B cell (primary cell): ENCODE measurements around the gene MROH7. TPM values are rescaled to one million over a fixed set of nuclear protein-coding genes. Genes with fewer than 3 reads are reported as not detected.

Source experiments
- ATAC-seq: fragments of 200-7000 bp; cut with Tn5 transposase; one replicate; pipeline ENCODE4 v1.10.0; 2021; ENCODE audit warnings: low read depth, mild to moderate bottlenecking, moderate number of reproducible peaks, moderate library complexity
- CTCF ChIA-PET: fragments of 350-600 bp; sonication (Branson Sonifier 250); formaldehyde crosslinking; loops from one replicate; lab custom pipeline; 2021; ENCODE audit warnings: antibody characterized with exemption, inconsistent platforms; lab: Charles Lee
- POLR2A ChIA-PET: fragments of 350-600 bp; sonication (Branson Sonifier 250); formaldehyde crosslinking; loops from one replicate; lab custom pipeline; 2021; ENCODE audit warnings: antibody characterized with exemption; lab: Charles Lee
- DNase-seq: peaks from one replicate; pipeline ENCODE4 v3.0.0; 2013
- H2AFZ ChIP-seq: 2 replicates; pipeline ENCODE4 v1.6.1; 2012; ENCODE audit warnings: mild to moderate bottlenecking, low read depth, low read length; ENCODE audit not compliant: insufficient read depth, poor library complexity, severe bottlenecking
- H3K27ac ChIP-seq, 2 donors: 1 replicate in 1 of 2; 2 replicates in 1 of 2; pipeline ENCODE4 v1.5.1; 2012 to 2013; ENCODE audit warnings: low read length in 2 of 2, mild to moderate bottlenecking in 2 of 2, moderate library complexity in 1 of 2
- H3K27me3 ChIP-seq, 4 experiments: fragments of 200-600 bp in 1 of 4; sonication (generic) in 1 of 4; replicated peaks in 1 of 4; 1 replicate in 2 of 4; 2 replicates in 2 of 4; pipeline versions ENCODE4 v1.6.1 to v1.7.0; 2013 to 2016; ENCODE audit warnings: low read length in 3 of 4, mild to moderate bottlenecking in 2 of 4, mixed read lengths in 1 of 4, moderate library complexity in 1 of 4; ENCODE audit not compliant: insufficient read depth in 4 of 4, control insufficient read depth in 3 of 4; ENCODE audit errors: control extremely low read depth in 1 of 4
- H3K36me3 ChIP-seq, 2 experiments: replicated peaks in 1 of 2; 1 replicate in 1 of 2; 2 replicates in 1 of 2; pipeline versions ENCODE4 v1.6.1 to v1.7.1; 2013; ENCODE audit warnings: low read length in 1 of 2; ENCODE audit not compliant: insufficient read depth in 2 of 2, control insufficient read depth in 1 of 2; ENCODE audit errors: control extremely low read depth in 1 of 2, extremely low read depth in 1 of 2
- H3K4me1 ChIP-seq, 2 donors: fragments of 200-600 bp in 1 of 2; sonication (generic) in 1 of 2; 1 replicate in 1 of 2; 2 replicates in 1 of 2; pipeline versions ENCODE4 v1.5.1 to v1.6.1; 2013 to 2017; ENCODE audit warnings: low read length in 2 of 2; ENCODE audit not compliant: control insufficient read depth in 2 of 2, insufficient read depth in 2 of 2
- H3K4me2 ChIP-seq: replicated peaks from 2 replicates; pipeline ENCODE3; 2012; ENCODE audit warnings: mild to moderate bottlenecking, low read depth, low read length; ENCODE audit not compliant: poor library complexity, severe bottlenecking
- H3K4me3 ChIP-seq, 5 experiments: fragments of 200-600 bp in 1 of 5; sonication (generic) in 1 of 5; 1 replicate in 3 of 5; 2 replicates in 2 of 5; pipeline versions ENCODE4 v1.5.1 to v1.7.0; 2011 to 2016; ENCODE audit warnings: low read length in 4 of 5, mild to moderate bottlenecking in 4 of 5, low read depth in 2 of 5, control low read depth in 1 of 5, moderate library complexity in 1 of 5; ENCODE audit not compliant: insufficient read depth in 1 of 5; ENCODE audit errors: control extremely low read depth in 1 of 5, extremely low read depth in 1 of 5
- H3K79me2 ChIP-seq: fragments of 200-600 bp; sonication (generic); one replicate; pipeline ENCODE4 v1.6.0; 2016; ENCODE audit warnings: low read length; ENCODE audit not compliant: control insufficient read depth, insufficient read depth
- H3K9ac ChIP-seq: fragments of 200-600 bp; sonication (generic); 2 replicates; pipeline ENCODE4 v1.6.1; 2017; ENCODE audit warnings: mild to moderate bottlenecking, low read length, moderate library complexity
- H3K9me3 ChIP-seq, 3 donors: one replicate each; pipeline versions ENCODE4 v1.6.1 to v1.7.1; 2013; ENCODE audit warnings: low read length in 2 of 3; ENCODE audit not compliant: control insufficient read depth in 2 of 3, insufficient read depth in 1 of 3; ENCODE audit errors: control extremely low read depth in 1 of 3
- H4K20me1 ChIP-seq: 2 replicates; pipeline ENCODE4 v1.6.0; 2012; ENCODE audit warnings: mild to moderate bottlenecking, low read length; ENCODE audit not compliant: insufficient read depth, control insufficient read depth, poor library complexity, severe bottlenecking
- H3K27ac Mint-ChIP-seq: one replicate; pipeline ENCODE4 v1.8.0; 2021; ENCODE audit warnings: mixed read lengths
- H3K27me3 Mint-ChIP-seq: one replicate; pipeline ENCODE4 v1.8.0; 2021; ENCODE audit warnings: mixed read lengths
- H3K4me1 Mint-ChIP-seq: one replicate; pipeline ENCODE4 v1.8.0; 2021; ENCODE audit warnings: mixed read lengths
- H3K4me3 Mint-ChIP-seq: one replicate; pipeline ENCODE4 v1.8.0; 2021; ENCODE audit warnings: mixed read lengths
- H3K9me3 Mint-ChIP-seq: one replicate; pipeline ENCODE4 v1.8.0; 2022; ENCODE audit warnings: mixed read lengths; ENCODE audit not compliant: insufficient read depth
- CTCF ChIP-seq: fragments of 200-600 bp; IDR thresholded peaks from one replicate; pipeline ENCODE4 v1.8.0; 2022; ENCODE audit warnings: antibody characterized with exemption, mild to moderate bottlenecking
- EZH2 ChIP-seq: IDR thresholded peaks from 2 replicates; pipeline ENCODE4 v1.6.1; 2012; ENCODE audit warnings: borderline replicate concordance, low read depth, mild to moderate bottlenecking, moderate library complexity, low read length; ENCODE audit not compliant: insufficient read depth, poor library complexity, severe bottlenecking
- WGBS: methylation state at CpG from one replicate; pipeline ENCODE4 v1.1.5; 2013; ENCODE audit warnings: missing lambda C conversion rate; ENCODE audit not compliant: insufficient coverage; 5-methylcytosine and 5-hydroxymethylcytosine counted together
- intact Hi-C: fragments of 100-400 bp; cut with micrococcal nuclease; formaldehyde crosslinking; loops from one replicate; pipeline ENCODE4 v1.10.0; 2022
- polyA plus RNA-seq: library from polyadenylated mRNA; depleted of rRNA; stranded (reverse); fragments of >200 nt; gene quantifications from 2 replicates; pipeline ENCODE4 v1.2.3, GENCODE V29; 2012
- total RNA-seq, 2 donors: library from RNA; stranded (reverse); fragments of 120-200 nt in 1 of 2; gene quantifications; 1 replicate in 1 of 2; 2 replicates in 1 of 2; pipeline versions ENCODE4 v1.2.3 to v1.2.4, GENCODE V29; 2013 to 2022

Gene MROH7
- total and polyA plus RNA-seq, 2 donors (not counting 1 experiment from before 2014, with no cell fraction given) = not detected

GRCh38 chr1:54602554-54602953, 39.0 kb upstream of the MROH7 start:
- no peaks in the 10 kb centered on the region for H3K79me2 ChIP-seq
- no peak overlapping the region for H2AFZ ChIP-seq
- peaks cover 6% of the 10 kb centered on the region for H3K4me1 Mint-ChIP-seq
- POLR2A ChIA-PET = no interaction called here
- H3K27me3 Mint-ChIP-seq = peaks cover 2% of the 10 kb centered on the region
- peaks cover 0 to under 1% (median 0%) of the 10 kb centered on the region in 4 experiments for H3K27me3 ChIP-seq
- no peak overlapping the region for H3K4me3 Mint-ChIP-seq
- H3K27ac ChIP-seq = no peak overlapping the region
- no peaks in the 10 kb centered on the region for H3K9me3 Mint-ChIP-seq
- intact Hi-C loops = no loop called here
- no peak overlapping the region for H3K4me3 ChIP-seq
- H3K27ac Mint-ChIP-seq = no peak overlapping the region
- ATAC-seq (no peak), DNase-seq (no peak)
- CTCF ChIA-PET = no interaction called here
- no peaks in the 10 kb centered on the region for H3K4me1 ChIP-seq
- TF ChIP-seq EZH2 = no peak
- no peak for TF ChIP-seq CTCF
- no peaks in the 10 kb centered on the region for H4K20me1 ChIP-seq
- WGBS = 91% methylated on average over 18 of the region's 18 CpGs
- no peaks in the 10 kb centered on the region for H3K9me3 ChIP-seq
- H3K4me2 ChIP-seq = no peak overlapping the region
- H3K9ac ChIP-seq = no peak overlapping the region
- no peaks in the 10 kb centered on the region for H3K36me3 ChIP-seq

- no peaks in the 10 kb centered on the region for H3K4me1 ChIP-seq
- POLR2A ChIA-PET = no interaction called here
- H3K4me1 Mint-ChIP-seq = peaks cover 6% of the 10 kb centered on the region
- no peak for TF ChIP-seq EZH2
- TF ChIP-seq CTCF = no peak
- no peak overlapping the region for H3K4me3 ChIP-seq
- no peak overlapping the region for H3K27ac Mint-ChIP-seq
- no peak overlapping the region for H3K27ac ChIP-seq
- H2AFZ ChIP-seq = no peak overlapping the region
- no peak overlapping the region for H3K4me3 Mint-ChIP-seq
- H3K9me3 ChIP-seq = no peaks in the 10 kb centered on the region
- intact Hi-C loops = no loop called here
- CTCF ChIA-PET = no interaction called here
- no peaks in the 10 kb centered on the region for H4K20me1 ChIP-seq
- H3K27me3 ChIP-seq = no peaks in the 10 kb centered on the region
- no peak overlapping the region for H3K9ac ChIP-seq
- DNase-seq = no peak
- H3K4me2 ChIP-seq = no peak overlapping the region
- H3K36me3 ChIP-seq = no peaks in the 10 kb centered on the region
- H3K9me3 Mint-ChIP-seq = no peaks in the 10 kb centered on the region
- WGBS = 86% methylated on average over 4 of the region's 6 CpGs
- H3K27me3 Mint-ChIP-seq = no peaks in the 10 kb centered on the region
- ATAC-seq = no peak
- H3K79me2 ChIP-seq = no peaks in the 10 kb centered on the region
Measured at GRCh38 chr1:54603241-54603640, 38.3 kb upstream of the MROH7 start.
